ENCODE results near the gene MAMSTR. TPM values are rescaled to one million over a fixed set of nuclear protein-coding genes. Genes with fewer than 3 reads are reported as not detected.
A peak's percentile ranks its signal among the peaks of the same experiment; 100 is the strongest.
"Not testable (repeated sequence)": the region's sequence is repeated elsewhere in the genome, so short reads cannot be mapped to it uniquely, and the experiment has no call there.

Gene MAMSTR
- polyA plus RNA-seq, 1 donor = 192 TPM

GRCh38 chr19:48683349-48683748, 36.2 kb downstream of the MAMSTR start:
- peak; percentile 67 for DNase-seq

GRCh38 chr19:48681127-48681470, 38.4 kb downstream of the MAMSTR start:
- no peak for DNase-seq

GRCh38 chr19:48680436-48681126, 38.9 kb downstream of the MAMSTR start:
- no peak for DNase-seq

- not testable (repeated sequence) for DNase-seq
Observed at GRCh38 chr19:48680006-48680405, 39.5 kb downstream of the MAMSTR start.

GRCh38 chr19:48678201-48678600, 41.3 kb downstream of the MAMSTR start:
- no peak for DNase-seq

- DNase-seq = no peak
Observed at GRCh38 chr19:48676887-48677286, 42.6 kb downstream of the MAMSTR start.

GRCh38 chr19:48676487-48676886, 43.0 kb downstream of the MAMSTR start:
- no peak for DNase-seq

GRCh38 chr19:48674921-48675824, 44.4 kb downstream of the MAMSTR start:
- DNase-seq = peak; percentile 78

GRCh38 chr19:48674216-48674809, 45.2 kb downstream of the MAMSTR start:
- no peak for DNase-seq

- no peak for DNase-seq
Observed at GRCh38 chr19:48673436-48674100, 46.0 kb downstream of the MAMSTR start.

GRCh38 chr19:48672994-48673393, 46.5 kb downstream of the MAMSTR start, which contains the start of gene NTN5:
NTN5 (minus strand) TSS chr19:48673017; CDS start chr19:48670986, 2,031 bp downstream.
- no peak for DNase-seq

- no peak for DNase-seq
Observed at GRCh38 chr19:48671446-48671995, 48.0 kb downstream of the MAMSTR start.

- no peak for DNase-seq
Observed at GRCh38 chr19:48670699-48671445, 48.7 kb downstream of the MAMSTR start.

- DNase-seq = no peak
Observed at GRCh38 chr19:48669903-48670668, 49.4 kb downstream of the MAMSTR start.

GRCh38 chr19:48668761-48669160, 50.8 kb downstream of the MAMSTR start:
- DNase-seq = no peak

GRCh38 chr19:48668332-48668731, 51.2 kb downstream of the MAMSTR start:
- no peak for DNase-seq

- DNase-seq = no peak
Observed at GRCh38 chr19:48665786-48666185, 53.7 kb downstream of the MAMSTR start.

GRCh38 chr19:48664476-48664875, 55.0 kb downstream of the MAMSTR start:
- DNase-seq = no peak

- no peak for DNase-seq
Observed at GRCh38 chr19:48663667-48664066, 55.9 kb downstream of the MAMSTR start.
